Fibroblast of lung (primary cell): ENCODE measurements around the gene RNU11.

ENCODE experiments used
- CTCF ChIP-seq, 2 donors: IDR thresholded peaks in 1 of 2; conservative IDR thresholded peaks in 1 of 2; 1 replicate in 1 of 2; 2 replicates in 1 of 2; pipeline ENCODE4 v1.5.1; 2011 to 2012; ENCODE audit warnings: low read length in 2 of 2, control low read depth in 1 of 2, inconsistent platforms in 1 of 2, low read depth in 1 of 2, mild to moderate bottlenecking in 1 of 2
- EZH2 ChIP-seq: IDR thresholded peaks from 2 replicates; pipeline ENCODE4 v1.5.1; 2012; ENCODE audit warnings: low read length, control low read depth, mild to moderate bottlenecking; ENCODE audit errors: missing control alignments

GRCh38 chr1:28642056-28642846 lies 6.1 kb upstream of the RNU11 start:
- TF ChIP-seq CTCF (conservative IDR thresholded peaks at IDR 0.05 in 1 of 2, IDR thresholded peaks at IDR 0.05 in 1 of 2; ENCODE audit: low read depth in 1 of 2, low read length in 2 of 2) (no peak), EZH2 (no peak)
